GM19099 (cell line): ENCODE data around the gene LHX1.

Experiments used
- POLR2A ChIP-seq: IDR thresholded peaks from 3 replicates; pipeline ENCODE4 v1.6.1; 2011; ENCODE audit warnings: low read depth; ENCODE audit not compliant: insufficient read length; ENCODE audit errors: extremely low read depth

The LHX1 gene

DNA sequence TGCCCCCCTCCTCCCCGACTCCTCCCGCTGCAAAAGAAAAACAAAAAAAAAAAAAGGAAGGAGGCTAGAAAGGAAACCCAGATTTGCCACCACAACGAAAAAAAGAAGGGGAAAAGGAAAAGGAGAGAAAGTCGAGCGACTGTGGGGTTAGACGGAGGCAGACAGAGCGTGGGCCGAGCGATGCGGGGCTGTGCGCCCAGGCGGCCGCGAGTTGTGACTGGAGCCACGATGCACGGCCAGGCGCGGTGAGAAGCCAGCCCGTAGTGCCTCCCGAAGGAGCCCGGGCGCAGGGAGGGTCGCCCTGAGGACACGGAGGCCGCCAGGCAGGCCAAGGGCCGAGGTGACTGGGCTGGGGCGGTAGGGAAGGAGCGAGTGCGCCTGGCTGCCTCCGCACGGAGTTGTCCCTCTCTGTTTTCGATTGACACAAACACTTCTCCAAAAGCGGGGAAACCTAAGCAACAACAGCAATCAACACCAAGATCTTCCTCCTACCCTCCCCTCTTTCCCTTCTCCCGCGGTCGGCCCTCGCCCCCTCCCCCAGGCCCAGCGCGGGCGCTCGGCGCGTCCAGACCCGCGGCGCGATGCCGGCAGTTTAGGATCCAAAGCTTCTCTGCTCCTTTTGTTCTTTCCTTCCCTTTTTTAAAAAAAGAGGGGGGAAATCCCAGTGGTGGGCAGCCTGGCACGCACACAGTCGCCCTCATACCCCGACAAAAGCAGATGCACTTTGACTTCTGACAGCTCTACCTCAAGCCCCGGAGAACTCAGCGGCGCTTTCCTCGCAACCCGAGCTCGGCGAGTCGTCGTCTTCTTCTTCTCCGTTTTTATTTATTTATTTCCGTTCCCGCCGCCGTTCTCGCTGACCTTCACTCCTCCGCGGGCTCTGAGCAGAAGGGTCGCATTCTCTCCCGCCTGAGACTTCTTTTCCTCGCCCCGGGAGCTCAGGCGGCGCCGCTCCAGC, at the start of gene LHX1:
LHX1 (plus strand) TSS at position 475 of the 958 bp plus-strand sequence. CDS start 723 bp downstream, outside the sequence.
- TF ChIP-seq POLR2A, result no peak

DNA sequence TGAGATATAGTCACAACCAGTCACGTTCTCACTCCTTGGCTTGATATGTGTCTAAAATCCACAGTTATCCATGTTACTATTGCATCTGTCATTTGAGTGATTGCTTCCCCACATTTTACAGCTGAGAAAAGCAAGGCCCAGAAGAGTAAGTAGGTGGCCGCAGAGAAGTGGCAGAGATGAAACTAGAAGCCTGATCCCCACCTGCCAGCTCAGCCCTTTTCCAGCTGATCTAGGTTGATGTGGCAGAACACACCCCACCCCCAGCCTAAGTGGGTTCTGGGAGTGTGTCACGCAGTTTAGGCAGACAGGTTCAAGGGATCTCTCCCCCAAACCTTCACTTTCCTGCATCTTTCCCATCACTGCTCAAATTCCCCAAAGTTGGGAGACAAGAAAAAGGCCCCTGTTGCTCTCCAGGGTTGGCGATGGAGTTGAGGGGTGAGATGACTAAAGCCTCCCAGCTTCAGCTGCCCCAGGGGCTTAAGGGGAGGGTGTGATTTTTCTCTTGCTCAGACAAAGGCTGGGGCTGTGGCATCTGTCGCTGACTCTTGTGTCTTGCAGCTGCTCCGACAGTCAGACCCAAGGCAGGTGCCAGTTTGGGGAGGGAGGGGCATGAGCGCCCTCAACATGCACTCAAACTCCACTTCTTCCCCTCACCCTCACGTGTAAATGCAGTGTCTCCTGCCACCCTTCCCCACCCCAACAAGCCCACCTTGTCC, 48.9 kb upstream of the LHX1 start:
- no peak for TF ChIP-seq POLR2A

DNA sequence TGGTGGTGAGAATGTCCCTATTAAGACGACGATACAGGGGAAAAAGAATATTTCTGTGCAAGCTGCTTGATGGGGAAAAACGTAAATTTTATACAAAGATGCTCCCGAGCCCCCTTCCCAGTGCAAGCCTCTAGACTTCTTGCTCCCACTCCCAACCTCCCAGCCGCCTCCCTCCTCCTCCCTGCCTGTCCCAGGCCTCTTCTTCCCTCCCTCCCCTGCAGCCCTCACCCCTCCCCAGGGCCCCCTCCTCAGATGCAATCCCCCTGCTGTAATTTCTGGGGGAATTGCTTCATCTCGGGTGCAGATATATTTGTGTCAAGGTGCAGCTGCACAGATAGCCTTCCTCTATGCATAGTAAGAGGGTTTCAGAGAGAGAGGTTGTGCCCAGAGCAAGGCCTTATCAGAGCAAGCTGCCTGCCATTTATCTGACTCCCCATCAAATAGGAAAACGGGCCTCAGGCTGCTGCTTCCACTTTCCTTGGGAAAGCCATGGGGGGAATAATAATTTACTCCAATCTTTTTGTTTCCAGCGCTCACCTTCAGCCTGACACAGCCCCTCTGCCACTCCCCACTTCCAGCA, 47.4 kb upstream of the LHX1 start:
- no peak for TF ChIP-seq POLR2A

DNA sequence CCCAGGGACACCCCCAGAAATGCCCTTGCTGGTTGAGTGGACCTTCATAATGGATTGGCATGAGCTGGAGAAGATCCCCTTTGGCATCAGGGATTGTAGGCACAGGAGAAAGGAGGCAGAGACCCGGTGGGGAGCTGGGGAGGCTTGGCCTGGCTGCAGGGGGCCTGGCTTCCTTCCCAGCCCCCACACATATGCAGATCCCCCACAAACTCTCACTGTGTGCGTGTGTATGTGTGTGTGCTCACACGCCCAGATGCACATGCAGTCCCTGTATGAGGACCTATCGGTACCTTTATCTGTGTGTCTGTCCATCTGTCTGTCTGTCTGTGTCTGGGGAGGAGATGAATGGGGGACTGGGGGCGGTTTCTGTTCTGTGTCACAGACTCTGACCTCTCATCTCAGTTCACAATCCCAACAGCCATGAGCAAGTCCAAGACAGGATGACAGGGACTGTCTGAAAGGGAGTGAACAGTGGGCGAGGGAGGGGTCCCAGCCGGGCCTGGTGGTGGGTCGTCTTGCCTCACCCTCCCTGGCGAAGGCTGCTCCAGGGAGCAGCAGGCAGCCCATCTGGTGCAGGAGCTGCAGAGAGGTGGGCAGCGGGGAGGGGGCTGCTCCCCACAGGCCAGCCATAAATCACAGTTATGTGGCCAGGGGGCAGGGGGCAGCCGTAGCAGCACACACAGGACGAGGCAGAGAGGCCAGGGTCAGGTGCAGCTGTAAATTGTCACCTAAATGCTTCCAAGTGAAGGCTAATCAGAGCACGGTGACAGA, 46.7 kb upstream of the LHX1 start:
- no peak for TF ChIP-seq POLR2A

DNA sequence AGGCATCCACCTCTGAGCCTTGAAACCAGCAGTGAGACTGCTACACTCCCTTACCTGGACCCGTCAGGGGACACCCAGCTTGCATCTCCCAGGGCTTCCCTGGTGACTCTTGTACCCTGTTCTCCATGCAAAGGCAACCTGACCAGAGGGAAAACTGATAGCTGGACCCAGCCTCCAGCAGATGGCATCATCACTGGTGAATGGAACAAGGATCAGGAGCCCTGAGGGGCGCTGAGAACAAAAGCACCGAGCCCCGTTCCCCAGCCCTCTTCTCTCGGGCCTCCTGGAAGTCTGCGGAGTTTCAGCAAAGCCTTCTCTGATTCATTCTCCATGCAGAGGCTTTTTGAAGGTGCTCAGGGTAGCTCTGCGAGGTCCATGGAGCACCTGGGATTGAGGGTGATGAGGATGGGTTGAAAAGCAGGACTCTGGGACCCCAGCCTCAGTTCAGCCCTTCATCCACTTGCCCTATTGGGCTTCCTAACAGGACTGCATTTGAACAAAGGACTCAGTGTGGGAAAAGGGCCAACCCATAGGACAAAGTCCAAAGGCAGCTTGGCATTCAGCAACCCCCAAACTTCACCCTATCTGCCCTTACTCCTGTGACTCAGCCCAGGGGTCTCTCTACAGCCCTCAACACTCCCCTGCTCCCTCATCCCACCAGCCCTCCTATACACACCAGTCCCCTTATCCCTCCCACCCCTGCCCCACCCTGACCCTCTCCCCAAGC, 45.0 kb upstream of the LHX1 start:
- TF ChIP-seq POLR2A, result no peak

DNA sequence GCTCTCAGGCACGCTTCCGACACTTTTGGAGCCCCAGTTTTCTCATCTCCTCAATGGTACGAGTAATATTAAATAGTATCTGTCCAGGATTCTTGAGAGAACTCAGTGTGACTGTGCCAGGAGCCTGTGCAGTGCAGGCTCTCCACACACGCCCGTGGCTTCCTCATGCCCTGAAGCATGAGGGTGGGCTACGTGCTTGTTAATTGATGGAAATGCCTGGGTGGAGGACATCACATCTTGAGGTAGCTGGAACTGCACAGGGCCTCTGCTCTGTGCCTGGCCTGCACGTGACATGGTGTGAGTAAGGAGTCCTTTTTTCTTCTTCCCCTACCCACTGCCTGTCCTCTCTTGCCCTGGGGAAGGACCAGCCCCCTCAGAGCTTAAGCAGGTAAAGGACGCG, 43.1 kb upstream of the LHX1 start:
- TF ChIP-seq POLR2A, result no peak

DNA sequence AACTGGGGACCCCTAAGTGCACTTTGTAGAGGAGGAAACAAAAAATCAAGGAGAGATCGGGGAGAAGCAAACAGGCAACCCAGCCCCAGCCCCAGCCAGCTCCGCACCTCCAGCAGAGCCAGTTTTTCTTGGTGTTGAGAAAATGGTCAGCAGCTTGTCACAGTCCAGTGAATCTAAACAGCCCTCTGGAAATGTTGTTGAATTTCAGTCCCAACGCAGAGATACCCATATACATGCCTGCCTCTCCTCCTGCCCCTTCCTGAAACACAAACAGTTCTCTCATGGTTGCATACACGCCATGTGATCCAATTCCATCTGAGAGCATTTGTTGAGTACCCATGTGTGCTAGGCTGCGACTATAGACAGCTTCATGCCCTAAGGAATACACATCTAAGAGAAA, 42.4 kb upstream of the LHX1 start:
- TF ChIP-seq POLR2A, result no peak

DNA sequence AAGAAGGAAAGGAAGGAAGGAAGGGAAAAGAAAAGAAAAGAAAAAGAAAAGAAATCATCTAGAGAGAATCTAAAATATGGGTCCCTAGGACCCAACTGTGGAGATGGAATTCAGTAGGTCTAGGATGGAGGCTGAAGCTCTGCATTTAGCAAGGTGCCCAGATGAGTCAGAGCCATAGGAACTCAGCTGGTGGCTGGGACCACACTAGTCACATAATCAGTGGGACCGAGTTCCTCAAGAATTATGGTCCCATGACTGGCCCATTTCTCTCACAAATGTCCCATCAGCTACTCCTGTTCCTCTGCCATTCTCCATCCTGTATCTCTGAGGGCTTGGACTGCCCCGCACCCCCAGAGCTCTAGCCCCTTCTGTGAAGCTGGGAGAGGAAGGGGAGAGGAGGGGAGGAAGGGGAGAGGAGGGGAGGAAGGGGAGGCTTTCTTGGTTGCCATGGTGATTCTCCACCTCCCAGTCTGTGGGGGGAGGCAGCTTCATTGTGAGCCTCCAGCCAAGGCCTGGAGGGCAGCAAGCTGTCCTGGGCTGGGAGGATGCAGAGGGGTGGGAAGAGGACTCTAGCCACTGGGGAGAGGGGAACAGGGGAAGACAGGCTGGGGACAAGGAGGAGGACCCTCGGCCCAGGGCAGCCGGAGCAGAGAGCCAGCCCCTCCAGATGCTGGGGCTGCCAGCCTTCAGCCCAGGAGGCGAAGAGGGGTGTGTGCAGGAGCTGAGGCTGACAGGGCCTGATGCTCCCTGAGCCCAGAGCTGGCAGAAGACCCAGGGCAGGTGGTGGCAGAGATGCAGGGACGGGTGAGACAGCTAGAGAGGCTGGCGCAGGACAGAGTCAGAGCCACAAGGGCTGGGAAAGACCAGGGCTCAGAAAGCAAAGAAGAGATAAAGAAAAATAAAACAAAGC, 37.8 kb upstream of the LHX1 start:
- no peak for TF ChIP-seq POLR2A

DNA sequence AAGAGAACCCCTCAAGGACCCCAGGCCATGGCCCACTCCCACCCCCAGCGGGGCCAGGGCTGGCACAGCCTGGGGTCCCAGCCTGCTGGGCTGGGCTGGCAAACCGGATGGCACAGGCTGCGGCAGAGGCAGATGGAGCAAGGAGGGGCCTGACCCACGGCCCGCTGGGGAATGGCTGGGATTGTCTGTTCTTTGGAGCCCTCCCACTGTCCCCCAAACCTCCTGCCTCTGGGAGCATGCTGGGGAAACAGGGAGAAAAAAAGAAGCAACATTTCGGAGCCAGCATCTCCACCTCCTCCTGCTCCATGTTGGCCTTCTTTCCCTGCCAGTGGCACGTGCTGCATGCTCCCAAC, 37.1 kb upstream of the LHX1 start:
- TF ChIP-seq POLR2A, result no peak

DNA sequence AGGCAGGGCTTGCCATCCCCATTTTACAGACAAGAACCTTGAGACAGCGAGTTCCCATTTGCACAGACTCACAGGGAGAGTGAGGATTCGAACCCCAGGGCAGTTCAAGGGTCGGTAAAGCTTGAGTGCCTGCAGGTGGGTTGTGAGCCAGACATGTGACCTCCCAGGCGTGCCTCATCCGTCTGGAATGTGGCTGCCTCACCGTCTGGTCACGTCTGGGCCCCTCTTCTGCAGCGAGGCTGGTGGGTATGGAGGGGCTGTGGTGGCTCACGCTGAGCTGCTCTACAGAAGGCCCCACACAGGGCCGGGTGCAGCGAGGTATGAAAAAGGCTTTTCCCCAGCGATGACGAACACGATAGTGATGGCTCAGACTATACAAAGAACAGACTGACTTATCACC, 35.8 kb upstream of the LHX1 start:
- no peak for TF ChIP-seq POLR2A

DNA sequence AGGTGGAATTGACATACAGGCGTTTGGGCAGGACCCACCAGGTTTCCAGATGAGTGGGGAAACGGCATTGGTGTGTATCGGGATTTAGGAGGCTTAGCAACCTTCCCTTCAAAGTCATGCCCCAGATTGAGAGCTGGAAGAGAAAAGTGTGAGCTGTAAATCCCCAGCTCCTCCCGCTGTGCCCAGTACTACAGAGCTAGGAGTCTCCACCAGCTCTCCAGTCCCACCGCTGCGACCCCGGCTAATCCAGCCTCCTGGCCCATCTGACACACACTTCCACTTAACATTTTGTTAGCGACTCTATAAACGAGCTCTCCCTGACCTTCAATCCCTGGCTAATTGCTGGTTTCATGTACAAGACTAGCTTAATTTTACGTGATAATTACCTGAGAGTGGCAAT, 29.9 kb upstream of the LHX1 start:
- TF ChIP-seq POLR2A, result no peak

DNA sequence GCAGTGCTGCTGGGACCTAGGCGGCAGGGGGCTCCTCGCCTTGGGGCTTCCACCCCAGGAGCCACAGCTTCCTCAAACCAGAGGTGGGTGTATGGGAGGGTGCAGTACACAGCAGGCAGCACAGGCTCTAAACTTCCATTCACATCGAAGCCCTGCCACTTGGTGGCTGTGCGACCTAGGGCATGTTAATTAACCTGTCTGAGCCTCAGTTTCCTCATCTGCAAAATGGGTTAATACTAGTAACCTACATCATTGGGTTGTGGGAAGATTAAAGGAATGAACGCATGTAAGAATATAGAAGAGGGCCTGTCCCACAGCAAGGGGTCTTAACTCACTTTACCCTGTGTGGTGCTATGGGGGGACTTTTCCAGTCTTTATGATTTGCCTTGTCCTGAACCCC, 26.8 kb upstream of the LHX1 start:
- TF ChIP-seq POLR2A, result no peak

DNA sequence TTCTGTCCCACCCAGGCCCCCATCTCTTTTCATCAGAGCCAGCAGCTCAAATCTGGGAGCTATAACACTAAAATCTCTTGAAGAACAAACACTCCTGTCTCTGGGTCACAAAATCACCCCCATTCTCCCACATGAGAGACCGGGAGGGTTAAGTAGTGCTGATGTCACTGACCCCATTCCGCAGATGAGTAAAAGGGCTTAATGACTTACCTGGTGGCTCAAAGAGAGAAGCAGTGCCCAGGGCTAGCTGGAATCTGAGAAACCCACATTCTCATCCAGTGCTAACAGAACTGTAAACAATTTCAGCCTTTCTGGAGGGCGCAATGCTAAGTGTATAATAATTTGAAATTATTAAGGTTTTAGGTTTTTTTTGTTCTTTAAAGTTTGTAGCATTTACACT, 26.3 kb upstream of the LHX1 start:
- TF ChIP-seq POLR2A, result no peak
